ENCODE data around the gene LINC01488.

Gene LINC01488

GRCh38 chr11:69446108-69446507, 35.4 kb upstream of the LINC01488 start:
- DNase-seq = peak; percentile 21

- no peak for DNase-seq
Measured at GRCh38 chr11:69447786-69448185, 33.7 kb upstream of the LINC01488 start.

GRCh38 chr11:69448471-69449284, 32.8 kb upstream of the LINC01488 start:
- peak; percentile 19 for DNase-seq

- DNase-seq = peak; percentile 85
Measured at GRCh38 chr11:69449320-69450063, 32.0 kb upstream of the LINC01488 start.

- DNase-seq = no peak
Measured at GRCh38 chr11:69450064-69450856, 31.2 kb upstream of the LINC01488 start.

GRCh38 chr11:69450857-69451220, 30.6 kb upstream of the LINC01488 start:
- DNase-seq = no peak

- no peak for DNase-seq
Measured at GRCh38 chr11:69451289-69451688, 30.2 kb upstream of the LINC01488 start.

- no peak for DNase-seq
Measured at GRCh38 chr11:69452206-69452987, 29.1 kb upstream of the LINC01488 start.

- no peak for DNase-seq
Measured at GRCh38 chr11:69453151-69453550, 28.3 kb upstream of the LINC01488 start.

GRCh38 chr11:69454018-69454417, 27.4 kb upstream of the LINC01488 start:
- DNase-seq = no peak

GRCh38 chr11:69455969-69456368, 25.5 kb upstream of the LINC01488 start:
- DNase-seq = no peak

- DNase-seq = no peak
Measured at GRCh38 chr11:69456712-69457111, 24.8 kb upstream of the LINC01488 start.

GRCh38 chr11:69459848-69460539, 21.5 kb upstream of the LINC01488 start:
- DNase-seq = no peak

GRCh38 chr11:69460540-69461257, 20.8 kb upstream of the LINC01488 start:
- DNase-seq = no peak

- no peak for DNase-seq
Measured at GRCh38 chr11:69461272-69461962, 20.0 kb upstream of the LINC01488 start.

GRCh38 chr11:69462106-69462951, 19.1 kb upstream of the LINC01488 start:
- no peak for DNase-seq

- DNase-seq = no peak
Measured at GRCh38 chr11:69463181-69463994, 18.1 kb upstream of the LINC01488 start.
